NCI-H1092 (cell line): ENCODE results near the gene SERINC4.
A peak's percentile ranks its signal among the peaks of the same experiment; 100 is the strongest.
"Not testable (repeated sequence)": the region's sequence is repeated elsewhere in the genome, so short reads cannot be mapped to it uniquely, and the experiment has no call there.

ENCODE experiments used
- DNase-seq: peaks from one replicate; lab custom pipeline; 2025; lab: John Stamatoyannopoulos, UW

Gene SERINC4

DNA sequence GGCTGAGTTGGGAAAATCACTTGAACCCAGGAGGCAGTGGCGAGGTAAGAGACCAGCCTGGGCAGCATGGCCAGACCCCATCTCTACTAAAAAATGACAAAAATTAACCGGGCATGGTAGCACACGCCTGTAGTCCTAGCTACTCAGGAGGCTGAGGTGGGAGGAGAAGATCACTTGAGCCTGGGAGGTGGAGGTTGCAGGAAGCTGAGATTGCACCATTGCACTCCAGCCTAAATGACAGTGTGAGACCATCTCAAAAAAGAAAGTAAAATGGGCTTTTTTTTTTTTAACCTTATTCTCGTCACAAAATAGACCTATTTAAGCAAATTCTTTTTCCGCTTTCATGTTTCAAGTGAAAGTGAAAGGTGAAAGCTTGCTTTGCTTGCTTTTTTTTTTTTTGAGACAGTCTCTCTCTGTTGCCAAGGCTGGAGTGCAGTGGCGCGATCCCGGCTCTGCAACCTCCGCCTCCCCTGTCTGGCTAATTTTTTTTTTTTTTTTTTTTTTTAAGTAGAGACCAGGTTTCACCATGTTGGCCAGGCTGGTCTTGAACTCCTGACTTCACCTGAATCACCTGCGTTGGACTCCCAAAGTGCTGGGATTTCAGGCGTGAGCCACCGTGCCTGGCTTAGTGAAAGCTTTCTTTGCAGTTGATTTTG, 50.2 kb downstream of the SERINC4 start:
- no peak for DNase-seq

DNA sequence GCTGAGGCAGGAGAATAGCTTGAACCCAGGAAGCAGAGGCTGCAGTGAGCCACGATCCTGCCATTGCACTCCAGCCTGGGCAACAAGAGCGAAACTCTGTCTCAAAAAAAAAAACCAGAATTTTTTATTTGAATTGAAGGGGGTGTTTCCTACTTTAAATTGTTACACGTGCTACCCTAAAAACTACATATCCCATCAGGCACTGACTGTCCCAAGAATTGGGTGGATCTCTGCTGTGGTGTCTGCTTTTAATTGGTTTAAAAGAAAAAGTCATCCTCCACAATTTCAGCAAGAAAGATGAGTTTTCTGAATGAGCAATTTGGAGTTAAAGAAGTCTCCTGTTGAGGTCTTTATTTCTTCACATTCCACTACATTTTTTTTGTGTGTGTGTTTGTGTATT, 51.6 kb downstream of the SERINC4 start:
- DNase-seq: no peak

DNA sequence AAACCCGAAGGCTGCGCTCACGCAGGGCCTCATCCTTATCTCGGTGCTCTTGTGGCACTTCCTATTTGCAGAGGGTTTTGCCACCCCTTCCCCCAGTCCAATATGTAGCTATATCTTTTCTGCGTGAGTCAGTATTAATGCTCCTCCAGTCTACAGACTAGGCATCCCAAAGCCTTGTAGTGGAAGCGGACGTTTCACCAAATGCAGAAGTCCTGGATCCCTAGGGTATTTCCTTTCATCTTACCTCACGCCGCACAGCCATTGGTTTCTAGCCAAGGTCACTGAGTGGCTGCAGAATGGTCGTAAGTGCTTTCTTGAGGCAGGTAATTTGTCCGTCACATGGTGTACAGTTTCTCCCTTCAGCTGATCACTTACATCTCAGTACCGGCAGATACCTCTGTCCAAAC, 53.1 kb downstream of the SERINC4 start:
- not testable (repeated sequence) for DNase-seq

DNA sequence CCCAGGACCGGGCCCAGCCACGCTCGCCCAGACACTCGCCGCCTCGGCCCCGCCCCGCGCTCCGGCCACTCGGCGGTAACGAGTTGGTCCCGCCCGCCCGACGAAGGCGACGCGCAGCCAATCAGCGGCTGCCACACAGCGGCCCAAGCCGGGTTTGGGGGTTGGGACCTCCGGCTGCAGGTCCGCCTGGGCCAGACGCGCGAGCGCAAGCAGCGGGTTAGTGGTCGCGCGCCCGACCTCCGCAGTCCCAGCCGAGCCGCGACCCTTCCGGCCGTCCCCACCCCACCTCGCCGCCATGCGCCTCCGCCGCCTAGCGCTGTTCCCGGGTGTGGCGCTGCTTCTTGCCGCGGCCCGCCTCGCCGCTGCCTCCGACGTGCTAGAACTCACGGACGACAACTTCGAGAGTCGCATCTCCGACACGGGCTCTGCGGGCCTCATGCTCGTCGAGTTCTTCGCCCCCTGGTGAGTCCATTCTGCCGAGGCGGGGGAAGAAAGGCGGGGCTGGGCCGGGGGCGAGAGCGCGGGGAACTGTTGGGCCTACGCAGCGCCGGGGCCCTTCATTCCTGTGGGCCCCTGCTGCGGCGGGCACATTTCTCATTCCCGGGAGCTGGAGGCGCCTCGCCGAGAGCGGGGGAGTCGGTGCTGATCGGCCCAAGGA, 53.6 kb downstream of the SERINC4 start, which contains the start of gene PDIA3:
Gene PDIA3, plus strand, starts transcription at position 194 of the 658 bp plus-strand sequence. Its CDS starts 102 bp downstream, at position 296.
- peak; percentile 65 for DNase-seq
